Mucosa of rectum (tissue), 2 donors: ENCODE results near the gene LAPTM5.
"Not testable (repeated sequence)": the region's sequence is repeated elsewhere in the genome, so short reads cannot be mapped to it uniquely, and the experiment has no call there.

Experiments
- H3K27ac ChIP-seq, 2 donors: one replicate each; pipeline ENCODE4 v1.7.0; 2013; ENCODE audit warnings: inconsistent platforms in 2 of 2, low read depth in 2 of 2, low read length in 2 of 2
- H3K27me3 ChIP-seq, 2 donors: one replicate each; pipeline ENCODE4 v1.7.0; 2013; ENCODE audit warnings: low read length in 2 of 2; ENCODE audit not compliant: control insufficient read depth in 2 of 2, insufficient read depth in 2 of 2
- H3K36me3 ChIP-seq, 2 donors: one replicate each; pipeline ENCODE4 v1.7.0; 2013; ENCODE audit warnings: low read length in 2 of 2; ENCODE audit not compliant: control insufficient read depth in 2 of 2, insufficient read depth in 2 of 2
- H3K4me1 ChIP-seq, 2 donors: one replicate each; pipeline ENCODE4 v1.7.0; 2013; ENCODE audit warnings: low read length in 2 of 2, mild to moderate bottlenecking in 1 of 2; ENCODE audit not compliant: control insufficient read depth in 2 of 2, insufficient read depth in 2 of 2
- H3K4me3 ChIP-seq, 2 donors: one replicate each; pipeline ENCODE4 v1.7.0; 2013; ENCODE audit warnings: low read length in 2 of 2
- H3K9ac ChIP-seq, 2 donors: one replicate each; pipeline ENCODE4 v1.7.0; 2013; ENCODE audit warnings: low read length in 2 of 2, low read depth in 1 of 2, mild to moderate bottlenecking in 1 of 2
- H3K9me3 ChIP-seq, 2 donors: one replicate each; pipeline ENCODE4 v1.7.0; 2013; ENCODE audit warnings: low read length in 2 of 2; ENCODE audit not compliant: control insufficient read depth in 2 of 2
- donor health status: healthy.
- donor health status: Normal muscosa, but diverticular disease.

The LAPTM5 gene

DNA sequence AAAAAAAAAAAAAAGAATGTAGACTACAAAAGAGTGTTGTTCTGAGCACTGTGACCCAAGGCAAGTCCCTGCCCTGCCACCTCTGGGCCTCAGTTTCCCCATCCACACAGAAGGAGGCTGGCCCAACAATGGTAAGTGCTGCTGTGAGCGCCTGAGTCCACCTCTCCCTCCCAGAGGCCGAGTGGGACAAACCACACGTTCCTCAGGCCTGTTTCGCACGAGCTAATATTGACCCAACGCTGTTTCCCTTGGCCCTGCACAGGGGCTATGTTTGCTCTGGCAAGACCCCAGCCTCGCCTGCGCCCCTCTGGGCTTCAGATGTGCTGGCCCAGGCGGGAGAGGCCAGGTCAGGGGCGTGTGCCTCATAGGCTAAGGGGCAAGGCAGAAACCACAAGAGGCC is 12.6 kb upstream of the LAPTM5 start:
- Histone ChIP-seq H3K9ac (no peak overlapping the region), H3K27me3 (no peaks in the 10 kb centered on the region), H3K4me1 (no peaks in the 10 kb centered on the region), H3K36me3 (no peaks in the 10 kb centered on the region), H3K9me3 (no peaks in the 10 kb centered on the region), H3K4me3 (no peak overlapping the region), H3K27ac (no peak overlapping the region)

DNA sequence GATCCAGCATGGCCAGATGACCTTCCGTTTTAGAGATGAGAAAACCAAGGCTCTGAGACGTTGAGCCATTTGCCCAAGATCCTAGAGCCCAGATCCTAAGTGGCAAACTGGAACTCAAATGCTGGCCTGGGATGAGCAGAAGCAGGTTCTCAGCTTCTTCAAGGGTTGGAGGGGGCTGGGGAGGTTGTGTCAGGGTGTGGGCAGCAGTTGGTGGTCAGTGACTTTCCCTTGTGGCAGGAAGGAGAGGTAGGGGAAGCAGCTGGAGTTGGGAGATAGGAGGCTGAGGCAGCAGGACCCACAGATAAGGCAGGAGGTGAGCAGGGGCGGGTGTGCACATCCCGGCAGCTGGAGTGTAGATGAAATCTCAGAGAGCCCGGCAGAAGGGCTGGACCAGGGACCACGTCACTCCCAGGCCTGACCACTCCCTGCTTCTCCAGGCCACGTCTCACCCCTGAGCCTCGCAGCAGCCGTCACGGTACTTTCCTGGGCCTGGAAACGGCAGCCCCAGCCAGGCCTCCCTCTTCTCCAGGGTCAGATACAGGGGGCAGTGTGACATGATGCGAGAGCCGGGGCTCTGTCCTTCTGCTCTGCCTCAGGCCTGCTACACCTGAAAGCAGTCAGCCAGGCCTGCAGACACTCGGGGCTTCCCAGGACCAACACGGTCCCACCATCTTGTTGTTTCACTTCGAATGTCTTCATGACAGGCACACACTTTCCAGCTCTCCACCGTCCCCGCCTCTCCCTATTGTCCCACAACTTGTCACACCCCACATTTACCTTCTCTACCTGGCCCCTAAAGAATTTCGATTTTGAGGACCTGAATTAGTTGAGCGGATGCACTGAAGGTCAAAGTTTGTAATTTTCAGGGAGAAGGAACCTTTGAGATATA is 11.5 kb upstream of the LAPTM5 start:
- no peak overlapping the region for H3K9ac ChIP-seq
- no peaks in the 10 kb centered on the region for H3K4me1 ChIP-seq
- no peak overlapping the region for H3K27ac ChIP-seq
- H3K9me3 ChIP-seq: no peaks in the 10 kb centered on the region
- H3K36me3 ChIP-seq: no peaks in the 10 kb centered on the region
- no peak overlapping the region for H3K4me3 ChIP-seq
- H3K27me3 ChIP-seq: no peaks in the 10 kb centered on the region

DNA sequence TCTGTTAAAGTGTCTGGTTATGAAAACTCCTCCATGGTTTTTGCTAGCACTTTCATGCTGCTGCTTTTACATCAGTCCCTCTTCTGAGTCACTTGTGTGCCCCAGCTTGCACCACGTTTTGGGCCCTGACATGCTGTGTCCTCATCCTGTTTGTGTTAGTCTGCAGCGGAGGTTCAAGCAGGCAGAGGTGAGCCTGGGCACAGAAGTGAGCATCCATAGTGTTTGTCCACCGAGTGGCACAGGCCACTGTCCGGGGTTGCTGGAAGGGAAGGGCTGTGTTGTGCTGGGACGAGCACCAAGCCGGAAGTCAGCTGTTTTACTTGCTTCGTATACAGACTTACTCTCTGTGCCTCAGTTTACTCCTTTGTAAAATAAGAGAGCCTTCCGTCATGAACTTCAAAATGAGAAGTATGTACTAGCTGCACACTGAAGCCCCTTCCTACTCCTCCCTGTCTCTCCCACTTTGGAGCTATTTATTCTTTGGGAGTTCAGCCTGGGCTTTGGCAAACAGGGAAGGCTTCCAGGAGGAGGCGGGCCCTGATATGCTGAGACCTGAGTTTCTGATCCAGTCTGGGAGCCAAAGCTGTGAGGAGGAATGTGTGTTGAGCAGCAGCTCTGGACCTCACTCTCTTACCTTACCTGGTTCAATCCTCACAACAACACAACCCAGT is 10.7 kb upstream of the LAPTM5 start:
- H3K9ac ChIP-seq: no peak overlapping the region
- H3K27ac ChIP-seq: no peak overlapping the region
- no peaks in the 10 kb centered on the region for H3K36me3 ChIP-seq
- H3K4me3 ChIP-seq: no peak overlapping the region
- no peaks in the 10 kb centered on the region for H3K27me3 ChIP-seq
- H3K9me3 ChIP-seq: no peaks in the 10 kb centered on the region
- H3K4me1 ChIP-seq: no peaks in the 10 kb centered on the region

DNA sequence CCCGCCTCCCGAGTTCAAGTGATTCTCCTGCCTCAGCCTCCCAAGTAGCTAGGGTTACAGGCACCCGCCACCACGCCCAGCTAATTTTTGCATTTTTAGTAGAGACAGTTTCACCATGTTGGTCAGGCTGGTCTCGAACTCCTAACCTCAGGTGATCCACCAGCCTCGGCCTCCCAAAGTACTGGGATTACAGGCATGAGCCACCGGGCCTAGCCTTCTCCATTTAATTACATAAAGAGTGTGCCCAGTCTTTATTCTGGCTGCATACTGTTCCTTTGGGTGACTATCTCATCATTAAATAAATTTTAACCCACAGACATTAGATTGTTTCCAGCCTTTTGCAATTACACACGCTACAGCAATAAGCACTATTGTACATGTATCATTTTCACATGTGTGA is 9.4 kb upstream of the LAPTM5 start:
- not testable (repeated sequence) for H3K4me3 ChIP-seq, H3K27me3 ChIP-seq, H3K27ac ChIP-seq, H3K9ac ChIP-seq, H3K4me1 ChIP-seq, H3K9me3 ChIP-seq, H3K36me3 ChIP-seq

DNA sequence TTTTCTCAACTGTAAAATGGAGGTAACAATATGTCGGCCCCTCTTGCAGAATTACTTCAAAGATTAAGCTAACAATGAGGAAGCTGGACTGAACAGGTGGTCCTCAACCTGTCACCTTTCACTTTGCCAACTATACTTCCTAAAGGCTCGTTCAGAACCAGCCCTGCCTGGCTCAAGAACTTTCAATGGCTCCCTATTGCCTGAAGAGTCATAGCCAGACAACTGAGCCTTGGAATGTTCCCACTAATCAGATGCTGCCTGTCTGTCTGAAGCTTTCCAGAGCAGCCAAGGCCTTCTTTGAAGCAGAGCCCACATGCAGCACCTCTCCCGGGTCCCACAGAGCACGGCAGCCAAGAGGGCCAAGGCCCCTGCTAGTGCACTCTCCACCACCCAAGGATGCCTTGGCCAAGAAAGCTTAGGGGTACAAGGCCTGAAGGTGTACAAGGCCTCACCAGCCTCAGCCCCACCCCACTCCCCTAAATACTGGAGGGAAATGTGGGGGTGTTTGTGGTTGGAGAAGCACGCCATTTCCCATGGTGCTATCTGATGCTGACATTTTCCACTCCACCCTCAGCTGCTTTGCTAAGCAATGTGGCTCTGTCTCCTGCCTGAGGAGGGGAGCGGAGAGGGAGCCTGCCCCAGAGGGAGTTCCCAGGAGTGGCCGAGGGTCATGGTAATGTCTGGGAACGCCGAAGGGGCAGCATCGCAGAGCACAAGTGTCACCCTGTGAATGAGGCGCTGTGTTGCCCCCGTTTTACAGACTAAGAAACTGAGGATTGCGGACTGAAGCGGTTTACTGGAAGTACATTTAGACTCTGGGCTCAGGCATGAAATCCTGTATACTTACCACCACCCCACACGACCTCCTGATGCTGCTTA is 8.2 kb upstream of the LAPTM5 start:
- H3K36me3 ChIP-seq: no peaks in the 10 kb centered on the region
- H3K9me3 ChIP-seq: no peaks in the 10 kb centered on the region
- no peak overlapping the region for H3K27ac ChIP-seq
- no peaks in the 10 kb centered on the region for H3K27me3 ChIP-seq
- H3K9ac ChIP-seq: no peak overlapping the region
- no peak overlapping the region for H3K4me3 ChIP-seq
- H3K4me1 ChIP-seq: peaks cover 0 to 6% of the 10 kb centered on the region in 2 donors

DNA sequence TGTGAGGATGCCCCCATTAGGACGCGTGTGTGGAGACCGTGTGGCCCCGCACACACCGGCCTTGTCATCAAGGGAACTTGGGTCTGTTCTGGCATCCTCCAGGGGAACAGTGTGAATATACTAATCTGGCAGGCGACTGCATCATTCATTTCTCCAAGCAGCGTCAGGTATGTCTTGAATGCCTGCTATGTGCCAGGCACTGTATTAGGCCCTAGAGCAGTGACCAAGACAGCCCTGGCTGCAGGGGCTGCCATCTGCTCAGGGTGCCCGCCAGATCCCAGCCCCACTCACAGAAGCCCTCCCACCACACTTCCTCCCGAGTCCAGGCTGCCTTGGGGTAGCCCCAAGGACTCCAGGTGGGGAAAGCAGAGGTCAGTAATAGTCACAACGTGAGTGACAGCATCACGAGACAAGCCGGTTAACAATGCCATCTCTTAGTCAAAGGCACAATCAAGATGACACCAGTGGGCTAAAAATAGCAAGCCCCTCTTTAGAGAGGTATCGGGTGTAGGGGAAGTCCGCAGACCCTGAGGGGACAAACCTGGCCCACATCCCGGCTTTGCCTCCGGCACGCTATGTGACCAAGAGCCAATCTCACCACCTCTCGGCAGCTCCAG is 7.5 kb upstream of the LAPTM5 start:
- Histone ChIP-seq H3K4me3 (no peak overlapping the region), H3K36me3 (no peaks in the 10 kb centered on the region), H3K27ac (no peak overlapping the region), H3K9me3 (no peaks in the 10 kb centered on the region), H3K9ac (no peak overlapping the region), H3K4me1 (peaks cover 0 to 11% of the 10 kb centered on the region in 2 donors), H3K27me3 (no peaks in the 10 kb centered on the region)

DNA sequence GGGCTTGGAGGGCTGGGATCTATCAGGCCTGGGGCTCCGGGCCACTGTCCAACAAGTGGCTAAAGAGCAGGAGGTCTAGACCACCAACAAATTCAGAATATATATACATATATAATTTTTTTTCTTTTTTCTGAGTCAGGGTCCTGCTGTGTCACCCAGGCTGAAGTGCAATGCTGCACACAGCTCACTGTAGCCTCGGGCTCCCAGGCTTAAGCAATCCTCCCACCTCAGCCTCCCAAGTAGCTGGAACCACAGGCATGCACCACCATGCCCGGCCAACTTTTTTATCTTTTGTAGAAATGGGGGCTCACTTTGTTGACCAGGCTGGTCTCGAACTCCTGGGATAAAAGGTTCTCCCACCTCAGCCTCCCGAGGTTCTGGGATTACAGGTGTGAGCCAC is 6.8 kb upstream of the LAPTM5 start:
- Histone ChIP-seq H3K4me1 (peaks cover 0 to 12% of the 10 kb centered on the region in 2 donors), H3K9me3 (no peaks in the 10 kb centered on the region), H3K9ac (no peak overlapping the region), H3K27me3 (no peaks in the 10 kb centered on the region), H3K36me3 (no peaks in the 10 kb centered on the region), H3K27ac (no peak overlapping the region), H3K4me3 (no peak overlapping the region)

DNA sequence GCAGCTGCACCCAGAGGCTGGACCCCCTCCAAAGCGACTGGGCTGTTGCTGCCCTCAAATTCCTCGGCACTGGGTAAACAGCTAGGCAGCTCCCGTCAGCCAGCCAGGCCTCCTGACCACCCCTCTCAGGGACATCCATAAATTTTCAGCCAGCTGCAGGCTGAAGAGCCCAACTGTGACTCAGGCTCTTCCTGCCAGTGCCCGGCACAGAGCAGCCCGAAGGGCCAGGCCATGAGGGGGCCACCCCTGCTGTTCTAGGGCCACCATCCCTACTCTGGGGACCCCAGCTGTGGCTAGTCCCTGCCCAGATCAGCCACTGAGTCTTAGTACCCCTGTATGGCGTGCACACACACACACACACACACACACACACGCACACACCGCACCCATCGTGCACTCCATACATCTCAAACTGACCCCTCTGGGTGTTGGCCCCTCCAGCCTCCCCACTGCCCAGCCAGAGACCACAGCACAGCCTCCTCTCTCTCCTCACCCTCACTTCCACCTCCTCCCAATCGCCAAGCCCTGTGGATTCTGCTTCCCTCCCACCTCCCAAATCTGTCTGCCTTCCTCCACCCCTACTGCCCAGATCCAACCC is 6.2 kb upstream of the LAPTM5 start:
- Histone ChIP-seq H3K27me3 (no peaks in the 10 kb centered on the region), H3K27ac (no peak overlapping the region), H3K36me3 (no peaks in the 10 kb centered on the region), H3K4me1 (peaks cover 0 to 18% of the 10 kb centered on the region in 2 donors), H3K4me3 (no peak overlapping the region), H3K9ac (no peak overlapping the region), H3K9me3 (no peaks in the 10 kb centered on the region)

DNA sequence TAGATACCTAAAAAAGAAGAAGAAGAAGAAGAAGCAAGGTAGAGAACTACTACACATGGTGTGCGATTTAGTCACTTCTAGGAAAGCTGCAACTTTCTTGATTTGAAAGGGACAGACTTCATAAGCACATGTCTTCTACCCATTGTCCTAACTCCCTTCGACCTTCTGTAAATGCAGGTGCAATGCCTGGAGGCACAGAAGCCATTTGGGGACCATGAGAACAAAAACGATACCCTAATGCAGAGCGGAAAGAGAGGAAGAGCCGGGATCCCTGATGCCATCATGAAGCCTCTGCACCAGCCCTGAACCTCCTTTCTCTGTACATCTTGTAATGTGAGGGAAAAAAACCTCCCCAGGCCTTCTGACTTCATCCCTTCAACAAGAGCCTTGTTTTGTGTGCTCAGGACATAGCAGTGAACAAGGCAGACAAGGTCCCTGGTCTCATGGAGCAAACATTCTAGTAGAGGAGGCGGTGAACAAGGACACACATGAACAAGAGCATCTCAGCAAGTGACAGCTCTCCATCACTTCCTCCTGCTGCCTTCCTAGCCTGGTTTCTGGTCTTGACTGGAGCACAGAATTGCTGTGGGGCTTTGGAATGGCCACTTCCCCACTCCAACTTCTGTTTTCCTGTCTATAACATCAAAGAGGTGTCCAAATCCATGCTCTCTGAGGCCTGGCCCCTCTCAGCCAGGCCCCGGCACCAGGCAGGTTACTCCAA is 5.5 kb upstream of the LAPTM5 start:
- Histone ChIP-seq H3K36me3 (no peaks in the 10 kb centered on the region), H3K4me3 (no peak overlapping the region), H3K9ac (no peak overlapping the region), H3K4me1 (peaks cover 0 to 18% of the 10 kb centered on the region in 2 donors), H3K9me3 (no peaks in the 10 kb centered on the region), H3K27me3 (no peaks in the 10 kb centered on the region), H3K27ac (no peak overlapping the region)
